IMR-90 (cell line): Measurements from ENCODE around the gene RCN1. TPM values are rescaled to one million over a fixed set of nuclear protein-coding genes. Genes with fewer than 3 reads are reported as not detected.

Experiments used
- ATAC-seq: fragments of 200-7000 bp; cut with Tn5 transposase; 2 replicates; pipeline ENCODE4 v1.9.1; 2020; ENCODE audit warnings: low read depth, mild to moderate bottlenecking, moderate library complexity
- BruUV-seq: library from RNA; stranded (reverse); fragments of 400-500 nt; replicated peaks from 2 replicates; lab custom pipeline; 2021; lab: Mats Ljungman, UMichigan
- CTCF ChIA-PET: fragments of 300-600 bp; formaldehyde crosslinking; extraction: SDS; loops from one replicate; lab custom pipeline; 2021; ENCODE audit warnings: antibody characterized with exemption; lab: Yijun Ruan, JAX
- POLR2A ChIA-PET: fragments of 300-600 bp; sonication (Branson Sonifier 250); formaldehyde crosslinking; loops from one replicate; lab custom pipeline; 2022; ENCODE audit warnings: antibody characterized with exemption; ENCODE audit not compliant: unreplicated experiment; lab: Charles Lee
- DNase-seq: peaks from one replicate; pipeline ENCODE4 v3.0.0; 2013
- H2AFZ ChIP-seq: replicated peaks from 2 replicates; pipeline ENCODE3; 2013; ENCODE audit warnings: low read length, mild to moderate bottlenecking; ENCODE audit not compliant: poor library complexity
- H2AK5ac ChIP-seq: 2 replicates; pipeline ENCODE4 v1.6.1; 2013; ENCODE audit warnings: low read depth, low read length, inconsistent platforms
- H2AK9ac ChIP-seq: replicated peaks from 2 replicates; pipeline ENCODE3; 2013; ENCODE audit warnings: mild to moderate bottlenecking, low read depth, low read length, moderate library complexity; ENCODE audit not compliant: poor library complexity
- H2BK120ac ChIP-seq: 2 replicates; pipeline ENCODE4 v1.6.1; 2013; ENCODE audit warnings: low read depth, low read length, inconsistent platforms
- H2BK15ac ChIP-seq: 3 replicates; pipeline ENCODE4 v1.6.1; 2013; ENCODE audit warnings: low read depth, low read length, inconsistent platforms
- H2BK20ac ChIP-seq: 2 replicates; pipeline ENCODE4 v1.6.1; 2013; ENCODE audit warnings: low read depth, mild to moderate bottlenecking, inconsistent platforms, low read length, moderate library complexity
- H2BK5ac ChIP-seq: 2 replicates; pipeline ENCODE4 v1.6.1; 2013; ENCODE audit warnings: mild to moderate bottlenecking, low read depth, low read length, inconsistent platforms; ENCODE audit not compliant: poor library complexity, severe bottlenecking
- H3K14ac ChIP-seq: replicated peaks from 2 replicates; pipeline ENCODE4 v1.6.1; 2013; ENCODE audit warnings: low read depth, low read length, inconsistent platforms
- H3K18ac ChIP-seq: 2 replicates; pipeline ENCODE4 v1.6.1; 2013; ENCODE audit warnings: low read depth, low read length, control low read depth
- H3K23ac ChIP-seq: 2 replicates; pipeline ENCODE4 v1.6.1; 2013; ENCODE audit warnings: low read depth, low read length, inconsistent platforms
- H3K27ac ChIP-seq: 2 replicates; pipeline ENCODE4 v1.5.1; 2013; ENCODE audit warnings: mild to moderate bottlenecking, control low read depth, low read length; ENCODE audit not compliant: insufficient read depth
- H3K27me3 ChIP-seq: 2 replicates; pipeline ENCODE4 v1.6.1; 2013; ENCODE audit warnings: low read length; ENCODE audit not compliant: control insufficient read depth, insufficient read depth
- H3K36me3 ChIP-seq: 2 replicates; pipeline ENCODE4 v1.6.1; 2013; ENCODE audit warnings: low read length, mixed read lengths; ENCODE audit not compliant: control insufficient read depth, insufficient read depth
- H3K4ac ChIP-seq: 2 replicates; pipeline ENCODE4 v1.6.1; 2013; ENCODE audit warnings: low read depth, low read length, inconsistent platforms
- H3K4me1 ChIP-seq: 2 replicates; pipeline ENCODE4 v1.6.1; 2013; ENCODE audit warnings: low read length, mixed read lengths; ENCODE audit not compliant: control insufficient read depth, insufficient read depth
- H3K4me2 ChIP-seq: 2 replicates; pipeline ENCODE4 v1.6.1; 2013; ENCODE audit warnings: low read depth, mild to moderate bottlenecking, control low read depth, low read length, moderate library complexity
- H3K4me3 ChIP-seq: 2 replicates; pipeline ENCODE4 v1.5.1; 2013; ENCODE audit warnings: low read depth, mild to moderate bottlenecking, control low read depth, low read length, moderate library complexity; ENCODE audit not compliant: insufficient read depth
- H3K56ac ChIP-seq: 2 replicates; pipeline ENCODE4 v1.6.1; 2013; ENCODE audit warnings: low read length, inconsistent platforms; ENCODE audit not compliant: insufficient read depth; ENCODE audit errors: extremely low read depth
- H3K79me1 ChIP-seq, 2 experiments: 2 replicates each; pipeline ENCODE4 v1.6.1; 2013; ENCODE audit warnings: low read length in 2 of 2, inconsistent platforms in 1 of 2, low read depth in 1 of 2
- H3K9ac ChIP-seq: 2 replicates; pipeline ENCODE4 v1.6.1; 2013; ENCODE audit warnings: low read depth, low read length, control low read depth
- H3K9me1 ChIP-seq: 2 replicates; pipeline ENCODE4 v1.6.1; 2013; ENCODE audit warnings: low read length, inconsistent platforms; ENCODE audit not compliant: insufficient read depth
- H3K9me3 ChIP-seq: 2 replicates; pipeline ENCODE4 v1.6.1; 2013; ENCODE audit warnings: low read length; ENCODE audit not compliant: control insufficient read depth, insufficient read depth
- H4K20me1 ChIP-seq: 2 replicates; pipeline ENCODE4 v1.6.1; 2013; ENCODE audit warnings: low read length, inconsistent platforms; ENCODE audit not compliant: insufficient read depth
- H4K5ac ChIP-seq: 2 replicates; pipeline ENCODE4 v1.6.1; 2013; ENCODE audit warnings: mild to moderate bottlenecking, low read depth, low read length, control low read depth
- H4K8ac ChIP-seq, 2 experiments: 2 replicates each; pipeline ENCODE4 v1.6.1; 2013; ENCODE audit warnings: low read depth in 2 of 2, low read length in 2 of 2, control low read depth in 1 of 2, inconsistent platforms in 1 of 2
- H4K91ac ChIP-seq: 2 replicates; pipeline ENCODE4 v1.6.1; 2013; ENCODE audit warnings: low read depth, low read length, inconsistent platforms; ENCODE audit not compliant: insufficient read depth
- CHD1 ChIP-seq: IDR thresholded peaks from 2 replicates; pipeline ENCODE4 v1.6.1; 2012; ENCODE audit warnings: low read depth, low read length, improper control_type of control experiment
- ELK1 ChIP-seq: fragments of 150-350 bp; IDR thresholded peaks from 2 replicates; pipeline ENCODE4 v1.6.1; 2016; ENCODE audit warnings: low read depth, mild to moderate bottlenecking, low read length, moderate library complexity, borderline replicate concordance
- NFE2L2 ChIP-seq: fragments of 150-350 bp; IDR thresholded peaks from 2 replicates; pipeline ENCODE4 v1.6.1; 2016; ENCODE audit warnings: low read depth, mild to moderate bottlenecking, low read length
- POLR2A ChIP-seq: IDR thresholded peaks from 2 replicates; pipeline ENCODE4 v1.6.1; 2012; ENCODE audit warnings: mild to moderate bottlenecking, low read depth, low read length
- RAD21 ChIP-seq: IDR thresholded peaks from 2 replicates; pipeline ENCODE4 v1.6.1; 2012; ENCODE audit warnings: low read length, improper control_type of control experiment
- RCOR1 ChIP-seq: IDR thresholded peaks from 2 replicates; pipeline ENCODE4 v1.6.1; 2012; ENCODE audit warnings: mild to moderate bottlenecking, low read length, improper control_type of control experiment; ENCODE audit not compliant: insufficient replicate concordance
- SMC3 ChIP-seq: fragments of 150-350 bp; IDR thresholded peaks from 2 replicates; pipeline ENCODE4 v1.6.1; 2016; ENCODE audit warnings: low read depth, mild to moderate bottlenecking, antibody characterized with exemption, low read length, moderate library complexity
- USF2 ChIP-seq: fragments of 150-350 bp; IDR thresholded peaks from 2 replicates; pipeline ENCODE4 v1.6.1; 2017; ENCODE audit warnings: mild to moderate bottlenecking, antibody characterized with exemption, low read length, low read depth
- WGBS, 2 experiments: methylation state at CpG; one replicate each; pipeline versions ENCODE4 v1.1.5 to v1.1.7; 2013; ENCODE audit warnings: missing lambda C conversion rate in 2 of 2; ENCODE audit not compliant: insufficient read length in 1 of 2; ENCODE audit errors: extremely low coverage in 2 of 2; 5-methylcytosine and 5-hydroxymethylcytosine counted together
- dilution Hi-C: fragments of 300-500 bp; cut with HindIII; formaldehyde crosslinking; loops from one replicate; pipeline ENCODE4 v1.14.3; 2018; ENCODE audit warnings: low sequenced_read_pairs; ENCODE audit not compliant: unreplicated experiment
- in situ Hi-C: fragments of 300-500 bp; cut with MboI; formaldehyde crosslinking; loops from 3 replicates; pipeline ENCODE4 v1.14.3; 2019; ENCODE audit warnings: low sequenced_read_pairs, inconsistent platforms, mixed read lengths
- intact Hi-C: fragments of 100-400 bp; cut with micrococcal nuclease; formaldehyde crosslinking; loops from 2 replicates; pipeline ENCODE4 v1.10.0; 2022
- polyA plus RNA-seq, 3 experiments: library from polyadenylated mRNA; depleted of rRNA; stranded (reverse); fragments of >200 nt; gene quantifications; 2 replicates each; pipeline ENCODE4 v1.2.3, GENCODE V29; 2012; ENCODE audit warnings: low replicate concordance in 1 of 3
- total RNA-seq: library from RNA; depleted of rRNA; stranded (reverse); fragments of >200 nt; gene quantifications from 2 replicates; pipeline ENCODE4 v1.2.3, GENCODE V29; 2012

Gene RCN1
- total and polyA plus RNA-seq, 2 of the 4 experiments (the other 2 are of a cell fraction), result 129 to 193 TPM

- WGBS, 2 experiments, result 100% methylated on average over 2 of the region's 5 CpGs; no CpG with 5 or more reads in 1 of the 2 experiments
- in situ Hi-C loops, result no loop called here
Measured at GRCh38 chr11:32103941-32104340, 13.1 kb downstream of the RCN1 start.

More at GRCh38 chr11:32103941-32104340, 13.1 kb downstream of the RCN1 start:
- Histone ChIP-seq H3K79me1 (peaks cover 33 to 36% of the 10 kb centered on the region in 2 experiments), H3K4me3 (no peak overlapping the region), H3K4me2 (no peak overlapping the region), H3K9me3 (no peaks in the 10 kb centered on the region), H3K18ac (no peak overlapping the region), H3K4me1 (peaks cover 8% of the 10 kb centered on the region), H3K27me3 (no peaks in the 10 kb centered on the region), H2BK5ac (no peak overlapping the region), H2AFZ (no peak overlapping the region), H2BK120ac (no peak overlapping the region), H4K5ac (no peak overlapping the region), H2AK5ac (no peak overlapping the region), H3K14ac (no peak overlapping the region), H2AK9ac (no peak overlapping the region), H4K91ac (no peak overlapping the region), H4K8ac (no peak overlapping the region), H3K9ac (no peak overlapping the region), H3K4ac (no peak overlapping the region), H2BK20ac (no peak overlapping the region), H3K36me3 (peaks cover 51% of the 10 kb centered on the region), H4K20me1 (peaks cover 43% of the 10 kb centered on the region), H2BK15ac (no peak overlapping the region), H3K27ac (no peak overlapping the region), H3K9me1 (peaks cover 31% of the 10 kb centered on the region), H3K56ac (no peak overlapping the region), H3K23ac (no peak overlapping the region)
- no TSS peak for BruUV-seq
- ChIA-PET CTCF (no interaction called here), POLR2A (no interaction called here)
- ATAC-seq, result no peak
- TF ChIP-seq POLR2A (no peak), ELK1 (no peak), RAD21 (no peak), USF2 (no peak), NFE2L2 (no peak), CHD1 (no peak), RCOR1 (no peak), SMC3 (no peak)
- intact Hi-C loops (no loop called here), dilution Hi-C loops (no loop called here)
- DNase-seq, result no peak
